Central memory CD4-positive, alpha-beta T cell (primary cell): ENCODE results near the gene C19orf12.

Experiments used
- DNase-seq: peaks from one replicate; pipeline ENCODE4 v3.0.0; 2022

Gene C19orf12

DNA sequence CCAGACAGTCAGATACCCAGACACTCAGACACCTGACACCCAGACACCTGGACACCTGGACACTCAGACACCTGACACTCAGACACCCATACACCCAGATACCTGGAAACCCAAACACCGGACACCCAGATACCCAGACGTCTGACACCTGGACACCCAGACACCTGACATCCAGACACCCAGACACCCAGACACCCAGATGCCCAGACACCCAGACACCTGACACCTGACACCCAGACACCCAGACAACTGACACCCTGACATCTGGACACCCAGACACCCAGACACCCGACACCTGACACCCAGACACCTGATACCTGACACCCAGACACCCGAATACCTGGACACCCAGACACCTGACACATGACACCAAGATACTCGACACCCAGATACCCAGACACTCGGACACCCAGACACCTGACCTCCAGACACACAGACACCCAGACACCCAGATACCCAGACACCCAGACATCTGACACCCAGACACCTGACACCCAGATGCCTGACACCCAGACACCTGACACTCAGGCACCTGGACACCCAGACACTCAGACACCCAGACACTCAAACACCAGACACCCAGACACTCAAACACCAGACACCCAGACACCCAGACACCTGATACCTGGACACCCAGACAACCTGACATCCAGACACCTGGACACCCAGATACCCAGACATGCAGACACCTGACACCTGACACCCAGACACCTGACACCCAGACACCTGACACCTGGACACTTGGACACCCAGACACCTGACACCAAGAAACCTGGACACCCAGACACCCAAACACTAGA is 19.1 kb downstream of the C19orf12 start:
- no peak for DNase-seq

- peak; percentile 76 for DNase-seq
Measured at GRCh38 chr19:29694669-29695627, 20.1 kb downstream of the C19orf12 start.

DNA sequence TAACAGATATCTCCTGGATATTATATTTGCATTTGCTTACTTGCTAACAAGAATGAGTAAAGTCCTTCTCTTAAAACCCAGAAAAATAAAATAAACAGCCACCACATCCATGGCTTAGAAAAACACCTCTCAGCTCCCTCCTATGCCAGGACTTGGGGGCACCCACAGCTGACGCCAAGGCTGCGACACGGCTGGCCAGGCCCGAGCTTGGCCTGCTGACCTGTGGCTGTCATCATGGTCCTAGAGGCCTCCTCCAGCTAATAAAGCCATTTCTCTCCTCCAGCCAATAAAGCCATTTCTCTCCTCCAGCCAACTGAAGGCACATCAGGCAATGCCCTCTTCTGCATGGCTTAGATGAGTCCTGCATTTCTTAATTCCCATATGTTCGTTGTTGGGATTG is 20.9 kb downstream of the C19orf12 start:
- no peak for DNase-seq

GRCh38 chr19:29690842-29691241 is 24.2 kb downstream of the C19orf12 start:
- peak; percentile 67 for DNase-seq

DNA sequence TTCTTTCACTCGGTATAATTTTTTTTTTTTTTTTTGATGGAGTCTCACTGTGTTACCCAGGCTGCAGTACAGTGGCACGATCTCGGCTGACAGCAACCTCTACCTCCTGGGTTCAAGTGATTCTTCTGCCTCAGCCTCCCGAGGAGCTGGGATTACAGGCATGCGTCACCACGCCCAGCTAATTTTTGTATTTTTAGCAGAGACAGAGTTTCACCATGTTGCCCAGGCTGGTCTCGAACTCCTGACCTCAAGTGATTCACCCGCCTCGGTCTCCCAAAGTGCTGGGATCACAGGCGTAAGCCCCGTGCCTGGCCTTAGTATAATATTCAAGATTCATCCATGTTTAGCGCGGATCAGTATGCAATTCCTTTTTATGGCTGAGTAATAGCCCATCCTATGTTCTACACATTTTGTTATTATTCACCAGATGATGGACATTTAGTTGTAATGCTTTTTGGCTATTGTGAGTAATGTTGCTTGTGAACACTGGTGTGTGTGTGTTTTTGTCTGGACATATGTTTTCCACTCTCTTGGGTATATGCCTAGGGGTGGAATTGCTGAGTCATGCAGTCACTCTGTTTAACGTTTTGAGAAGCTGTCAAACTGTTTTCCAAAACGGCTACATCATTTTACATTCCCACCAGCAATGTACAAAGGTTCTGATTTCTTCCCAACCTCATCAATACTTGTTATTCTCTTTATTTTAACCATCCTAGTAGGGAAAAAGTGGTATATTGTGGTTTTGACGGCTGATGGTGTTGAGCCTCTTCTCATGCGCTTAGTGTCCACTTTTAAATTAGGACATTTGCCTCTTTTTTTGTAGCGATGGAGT is 26.9 kb downstream of the C19orf12 start:
- DNase-seq: no peak

- DNase-seq: no peak
Measured at GRCh38 chr19:29687244-29687896, 27.7 kb downstream of the C19orf12 start.

GRCh38 chr19:29686285-29686805 is 28.7 kb downstream of the C19orf12 start:
- no peak for DNase-seq

DNA sequence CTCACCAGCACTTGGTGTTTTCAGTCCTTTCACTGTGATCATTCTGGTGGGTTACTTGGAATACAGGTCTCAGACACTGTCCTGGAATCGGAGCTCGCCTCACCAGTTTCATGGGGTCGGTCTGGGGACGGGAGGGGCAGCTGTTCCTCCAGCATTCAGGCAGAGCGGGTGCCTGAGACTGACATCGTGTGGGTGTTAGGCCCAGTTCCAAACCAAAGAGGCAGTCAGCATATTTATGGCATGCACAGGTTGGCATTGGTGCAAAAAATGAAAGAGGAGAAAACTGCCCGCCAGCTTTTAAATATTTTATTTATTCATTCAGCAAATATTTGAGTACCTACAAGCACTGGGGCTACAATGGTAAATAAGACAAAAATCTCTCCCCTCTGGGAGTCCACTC is 29.7 kb downstream of the C19orf12 start:
- no peak for DNase-seq

DNA sequence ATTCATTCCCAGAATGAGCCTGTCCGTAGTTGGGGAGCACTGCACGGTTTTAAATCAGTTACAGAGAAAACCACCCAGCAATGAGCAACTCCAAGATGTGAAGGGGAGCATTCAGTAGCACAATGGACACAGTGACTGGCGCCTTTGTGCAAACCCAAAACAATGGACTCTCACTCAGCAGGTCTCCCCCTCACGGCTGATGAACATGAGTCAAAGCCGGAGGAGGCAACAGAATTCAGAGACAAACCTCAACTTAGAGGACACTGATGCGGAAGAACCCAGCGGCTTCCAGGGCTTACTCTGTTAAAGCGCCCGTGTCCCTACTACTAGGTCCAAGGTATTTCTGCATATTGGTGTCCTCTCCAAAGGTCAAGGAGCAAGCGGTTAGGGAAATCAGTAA is 32.1 kb downstream of the C19orf12 start:
- DNase-seq: no peak

DNA sequence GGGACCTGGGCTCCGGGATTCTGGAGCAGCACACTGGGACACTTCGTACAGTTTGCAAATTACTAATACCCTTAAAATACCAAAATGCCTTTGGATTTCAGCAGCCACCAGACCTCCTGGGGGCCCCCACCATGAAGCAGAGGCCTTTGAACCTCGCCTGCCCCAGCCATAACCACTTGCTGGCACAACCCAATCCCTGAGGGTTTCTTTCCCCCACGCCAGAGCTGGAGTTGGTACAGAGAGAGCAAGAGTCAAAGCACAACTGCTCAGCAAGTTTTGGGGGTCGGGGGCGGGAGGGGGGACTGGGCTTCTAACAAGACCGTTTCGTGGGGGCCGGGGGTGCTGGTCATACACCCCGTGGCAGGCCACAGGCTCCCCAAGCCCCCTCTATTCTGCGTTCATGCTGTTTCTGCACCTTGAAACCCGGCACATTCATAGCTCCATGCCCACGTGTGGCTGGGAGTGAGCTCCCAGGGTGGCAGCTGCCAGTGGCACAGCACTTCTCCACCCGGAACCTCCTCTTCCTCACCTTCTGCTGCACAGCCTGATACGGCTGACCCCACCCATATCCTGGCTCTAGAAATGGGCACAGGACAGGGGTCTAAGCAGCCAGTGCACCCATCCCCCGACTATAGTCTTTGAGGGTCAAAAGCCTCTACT is 32.7 kb downstream of the C19orf12 start:
- no peak for DNase-seq

GRCh38 chr19:29681422-29682235 is 33.4 kb downstream of the C19orf12 start:
- no peak for DNase-seq

DNA sequence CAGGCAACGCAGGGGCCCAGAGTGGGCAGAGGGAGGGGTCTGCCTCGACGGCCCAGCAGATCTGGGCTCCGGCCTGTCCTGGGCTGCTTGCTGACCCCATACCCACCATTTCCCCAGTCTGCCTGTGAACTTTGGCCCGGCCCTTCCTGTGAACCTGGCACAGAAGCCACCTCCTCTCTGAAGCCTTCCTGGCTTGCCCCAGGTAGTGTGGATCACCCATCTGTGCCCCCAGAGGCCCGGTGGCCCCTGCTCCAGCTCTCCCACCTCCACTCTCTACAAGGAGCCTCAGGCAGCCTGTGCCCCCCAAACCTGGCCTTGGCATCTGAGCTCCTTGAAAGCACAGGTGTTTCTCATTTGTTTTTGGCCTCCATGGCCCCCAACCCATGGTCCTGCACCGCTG is 34.1 kb downstream of the C19orf12 start:
- no peak for DNase-seq

DNA sequence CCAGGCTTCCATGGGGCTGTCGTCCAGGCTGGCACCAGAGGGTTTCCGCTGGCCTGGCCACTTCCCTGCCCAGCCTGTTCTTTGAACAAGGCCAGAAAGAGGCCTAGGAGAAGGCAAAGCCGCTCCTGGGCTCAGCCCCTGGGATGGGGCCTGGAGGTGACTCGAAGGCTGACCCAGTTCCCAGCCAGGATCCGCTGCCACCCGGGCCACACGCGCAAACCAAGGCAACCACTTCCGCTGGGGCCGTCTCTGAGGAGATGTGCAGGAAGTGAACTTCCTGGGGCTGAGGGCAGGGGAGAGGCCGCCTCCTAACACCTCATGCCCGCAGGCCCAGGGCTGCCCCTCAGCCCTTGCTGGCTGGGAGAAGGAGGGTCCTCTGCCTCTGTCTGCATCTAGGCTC is 34.6 kb downstream of the C19orf12 start:
- DNase-seq: peak; percentile 88

GRCh38 chr19:29679598-29680210 is 35.4 kb downstream of the C19orf12 start:
- DNase-seq: no peak

DNA sequence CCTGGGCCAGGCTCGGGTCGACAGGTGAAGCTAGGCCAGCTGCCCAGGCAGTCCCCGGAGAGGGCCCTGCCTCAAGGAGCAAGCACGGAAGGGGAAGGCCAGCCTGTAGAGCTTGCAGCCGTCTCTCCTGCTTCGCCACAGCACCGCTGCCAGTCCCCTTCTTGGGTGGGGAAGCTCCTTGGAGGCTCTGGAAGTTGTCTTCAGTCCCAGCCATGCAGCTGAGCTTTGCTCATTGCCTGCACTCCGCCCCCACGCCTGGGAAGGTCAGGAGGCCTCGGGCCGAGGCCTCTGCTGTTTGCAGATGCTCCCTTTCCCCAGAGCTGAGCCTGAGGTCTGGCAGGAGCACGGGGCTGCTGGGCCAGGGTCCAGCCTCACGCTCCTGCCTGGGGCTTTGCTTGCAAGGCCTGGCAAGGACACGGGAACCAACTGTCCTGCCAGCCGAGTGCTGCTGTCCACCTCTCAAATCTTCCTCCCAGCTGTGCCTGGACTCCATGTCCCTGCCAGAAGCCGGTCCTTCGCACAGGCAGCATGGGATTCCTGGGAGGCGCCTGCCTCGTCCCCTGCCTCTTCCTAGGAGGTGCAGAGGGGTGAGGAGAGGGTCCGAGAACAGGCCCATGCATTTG is 36.5 kb downstream of the C19orf12 start:
- no peak for DNase-seq

DNA sequence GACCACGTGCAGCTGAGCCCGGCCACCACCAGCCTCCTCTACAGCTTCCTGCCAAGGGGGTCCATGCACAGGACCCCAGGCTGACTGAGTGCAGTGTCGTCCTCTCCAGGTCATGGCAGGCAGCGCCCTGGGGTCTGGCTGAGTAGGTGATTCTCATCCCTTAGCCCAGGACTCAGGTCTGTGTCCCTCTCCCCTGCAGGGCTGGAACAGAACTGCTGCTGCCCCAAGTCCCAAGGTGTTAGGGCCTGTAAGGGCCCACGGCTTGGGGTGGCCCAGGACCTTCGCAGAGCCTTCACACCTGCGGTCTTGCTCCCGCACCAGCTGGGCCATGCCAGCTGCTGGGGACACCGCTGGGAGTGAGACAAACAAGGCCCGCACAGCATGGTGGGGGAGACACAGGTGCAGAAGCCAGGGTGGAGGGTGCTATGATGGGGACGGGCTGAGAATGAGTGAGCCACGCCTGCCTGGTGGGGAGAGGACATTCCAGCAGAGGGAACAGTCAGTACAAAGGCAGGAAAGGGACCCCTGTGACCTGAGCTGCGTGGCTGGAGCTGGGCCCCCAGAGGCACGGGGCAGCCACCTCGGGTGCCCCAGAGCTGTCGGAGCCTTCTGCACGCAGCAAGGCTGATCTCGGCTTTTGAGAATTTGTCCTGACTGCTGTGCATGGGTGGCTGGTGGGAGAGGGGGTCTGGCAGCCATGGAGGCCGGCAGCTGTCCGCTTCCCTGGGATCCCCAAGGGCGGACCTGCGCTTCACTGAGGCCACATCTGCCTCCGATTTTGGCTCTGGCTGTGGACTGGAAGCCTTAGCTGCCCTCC is 37.9 kb downstream of the C19orf12 start:
- no peak for DNase-seq

DNA sequence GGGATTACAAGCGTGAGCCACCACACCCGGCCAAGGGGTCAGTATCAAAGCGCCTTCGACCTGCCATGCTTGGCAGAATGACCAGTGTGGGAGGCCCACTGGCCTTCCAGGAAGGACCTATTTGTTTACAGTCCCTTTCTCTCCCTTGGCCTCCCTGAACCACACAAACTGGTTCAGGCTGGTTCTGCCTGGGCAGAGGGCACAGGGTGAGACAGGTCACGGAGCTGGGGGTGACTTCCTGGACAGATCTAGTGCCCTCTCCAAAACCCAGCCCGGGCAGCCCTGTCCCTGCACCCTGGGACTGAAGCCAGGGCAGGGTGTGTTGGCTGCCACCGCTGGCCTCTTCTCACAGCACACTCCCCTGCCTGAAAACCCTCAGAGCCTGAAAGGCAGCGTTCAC is 38.5 kb downstream of the C19orf12 start:
- no peak for DNase-seq

- DNase-seq: no peak
Measured at GRCh38 chr19:29675650-29676186, 39.3 kb downstream of the C19orf12 start.
